Measurements from ENCODE around the gene RFFL.
"Not testable (repeated sequence)": the region's sequence is repeated elsewhere in the genome, so short reads cannot be mapped to it uniquely, and the experiment has no call there.

RFFL gene

DNA sequence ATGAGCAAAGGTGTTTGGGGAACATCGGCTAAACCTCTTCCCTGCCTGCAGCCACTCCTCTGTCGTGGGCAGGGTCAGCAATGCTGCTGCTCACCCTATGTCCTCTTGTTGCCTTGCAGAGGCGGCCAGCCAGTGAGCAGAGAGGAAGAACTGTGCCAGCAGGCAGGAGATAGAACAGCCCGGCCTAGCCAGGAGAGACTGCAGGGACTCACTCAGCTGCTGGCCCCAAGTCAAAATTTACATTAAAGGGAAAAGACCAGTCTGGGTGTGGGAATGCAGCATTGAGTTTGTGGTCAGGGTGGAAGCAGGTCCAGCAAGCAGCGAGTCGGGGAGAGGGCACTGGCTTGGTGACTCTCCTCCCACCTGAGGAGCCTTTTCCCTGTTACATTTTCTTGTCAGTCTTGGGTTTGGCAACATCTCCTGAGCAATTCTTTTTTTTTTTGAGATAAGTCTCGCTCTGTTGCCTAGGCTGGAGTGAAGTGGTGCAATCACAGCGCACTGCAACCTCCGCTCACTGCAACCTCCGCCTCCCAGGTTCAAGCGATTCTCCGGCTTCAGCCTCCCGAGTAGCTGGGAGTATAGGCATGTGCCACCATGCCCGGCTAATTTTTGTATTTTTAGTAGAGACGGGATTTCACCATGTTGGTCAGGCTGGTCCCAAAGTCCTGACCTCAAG, 60.5 kb downstream of the RFFL start:
- no peak for DNase-seq

DNA sequence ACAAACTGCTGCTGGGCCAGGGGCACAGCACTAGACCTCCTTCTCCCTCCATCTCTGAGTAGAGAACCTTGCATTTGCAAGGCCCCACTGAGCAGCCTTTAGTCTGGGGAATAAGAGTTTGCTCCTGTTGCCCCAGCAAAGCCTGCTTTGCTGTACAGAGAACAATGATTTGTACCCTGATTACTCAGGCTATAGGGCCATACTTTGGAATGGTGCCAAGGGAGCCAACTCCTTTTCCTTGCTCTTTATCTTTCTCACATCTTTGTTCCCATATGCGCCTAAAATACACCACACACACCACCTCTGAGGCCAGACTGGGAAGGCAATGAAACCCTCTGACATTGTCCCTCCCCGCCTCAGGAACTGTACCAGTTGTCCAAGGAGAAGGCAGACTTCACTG, 62.0 kb downstream of the RFFL start:
- DNase-seq, result no peak

DNA sequence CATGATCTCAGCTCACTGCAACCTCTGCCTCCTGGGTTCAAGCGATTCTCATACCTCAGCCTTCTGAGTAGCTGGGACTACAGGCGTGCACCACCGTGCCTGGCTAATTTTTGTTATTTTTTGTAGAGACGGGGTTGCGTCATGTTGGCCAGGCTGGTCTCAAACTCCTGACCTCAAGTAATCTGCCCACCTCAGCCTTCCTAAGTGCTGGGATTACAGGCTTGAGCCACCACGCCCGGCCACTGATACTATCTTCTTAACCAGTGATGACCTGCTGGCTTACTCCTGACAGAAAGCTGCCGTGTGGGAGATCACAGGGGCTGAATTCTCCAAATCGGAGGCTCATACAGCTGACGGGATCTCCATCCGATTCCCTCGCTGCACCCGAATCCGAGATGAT, 62.5 kb downstream of the RFFL start:
- not testable (repeated sequence) for DNase-seq

GRCh38 chr17:34999456-34999855, 64.1 kb downstream of the RFFL start:
- DNase-seq, result peak; percentile 23 to 73

DNA sequence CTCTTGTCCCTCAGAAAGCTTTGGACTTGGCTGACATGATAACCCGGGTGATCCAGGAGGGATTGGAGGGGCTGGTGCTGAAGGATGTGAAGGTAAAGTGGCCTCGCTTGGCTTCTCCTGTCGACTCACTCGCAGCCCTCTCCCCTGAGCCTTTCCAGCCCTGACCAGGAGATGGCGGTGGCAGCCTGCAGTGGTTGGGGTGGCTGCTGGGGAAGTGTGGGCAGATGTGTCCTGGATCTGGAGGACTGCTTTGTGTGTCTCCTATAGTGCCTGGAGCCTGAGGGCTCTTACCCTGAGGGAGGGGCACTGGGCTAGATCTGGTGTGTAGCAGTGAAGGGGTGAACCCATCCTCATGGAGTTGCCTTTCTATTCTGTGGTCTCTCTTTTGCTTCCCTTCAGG, 65.3 kb downstream of the RFFL start:
- DNase-seq, result peak; percentile 0 to 58

- no peak for DNase-seq
Observed at GRCh38 chr17:34997355-34997862, 66.1 kb downstream of the RFFL start.

GRCh38 chr17:34996422-34997285, 66.9 kb downstream of the RFFL start:
- peak in 1 of 2 experiments; percentile 36 for DNase-seq

DNA sequence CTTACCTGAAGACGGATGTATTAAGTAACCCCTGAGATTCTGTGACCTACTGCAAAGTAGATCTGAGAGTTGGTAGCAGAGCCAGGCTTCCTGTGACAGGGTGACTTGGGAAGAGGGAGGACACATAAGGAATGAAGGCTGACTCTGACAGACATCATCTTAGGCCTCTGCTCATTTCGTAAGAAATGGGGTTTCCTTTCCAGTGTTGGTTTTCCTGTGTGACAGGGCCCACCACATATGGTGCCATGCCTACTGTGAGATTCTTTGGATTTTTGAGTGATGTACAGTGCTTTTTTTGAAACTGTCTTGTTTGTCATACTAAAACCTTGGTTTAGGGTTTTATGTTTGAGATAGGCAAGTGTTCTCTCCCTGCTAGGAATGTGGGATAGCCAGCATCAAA, 70.5 kb downstream of the RFFL start:
- DNase-seq, result no peak

DNA sequence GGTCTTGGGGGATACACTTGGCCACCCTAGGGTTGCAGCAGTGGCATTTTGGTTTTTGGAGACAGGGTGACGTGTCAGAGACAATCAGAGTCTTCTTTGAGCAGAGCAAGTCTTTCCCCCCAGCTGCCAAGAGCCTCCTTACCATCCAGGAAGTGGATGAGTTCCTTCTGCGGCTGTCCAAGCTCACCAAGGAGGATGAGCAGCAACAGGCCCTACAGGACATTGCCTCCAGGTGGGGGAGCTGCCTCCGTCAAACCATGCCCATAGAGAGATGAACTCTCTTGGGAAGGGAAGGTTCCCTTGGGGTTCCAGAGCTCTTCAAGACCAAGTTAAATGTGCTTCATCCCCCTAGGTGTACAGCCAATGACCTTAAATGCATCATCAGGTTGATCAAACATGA, 71.9 kb downstream of the RFFL start:
- DNase-seq, result no peak

DNA sequence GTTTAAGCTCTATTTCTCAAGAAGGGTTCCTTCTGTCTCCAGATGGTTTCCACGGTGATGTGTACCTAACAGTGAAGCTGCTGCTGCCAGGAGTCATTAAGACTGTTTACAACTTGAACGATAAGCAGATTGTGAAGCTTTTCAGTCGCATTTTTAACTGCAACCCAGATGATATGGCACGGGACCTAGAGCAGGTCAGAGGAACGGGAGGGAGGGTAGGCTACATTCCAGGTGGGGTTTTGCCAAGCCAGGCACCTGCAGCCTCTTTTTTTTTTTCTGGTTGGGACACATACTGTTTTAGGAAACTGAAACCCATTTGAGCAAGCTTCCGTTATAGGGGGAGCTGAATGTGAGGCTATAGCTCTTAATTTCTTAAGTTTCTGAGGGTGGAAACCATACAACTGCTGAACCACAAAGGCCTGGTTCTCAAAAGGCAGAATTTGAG, 72.6 kb downstream of the RFFL start:
- no peak for DNase-seq

DNA sequence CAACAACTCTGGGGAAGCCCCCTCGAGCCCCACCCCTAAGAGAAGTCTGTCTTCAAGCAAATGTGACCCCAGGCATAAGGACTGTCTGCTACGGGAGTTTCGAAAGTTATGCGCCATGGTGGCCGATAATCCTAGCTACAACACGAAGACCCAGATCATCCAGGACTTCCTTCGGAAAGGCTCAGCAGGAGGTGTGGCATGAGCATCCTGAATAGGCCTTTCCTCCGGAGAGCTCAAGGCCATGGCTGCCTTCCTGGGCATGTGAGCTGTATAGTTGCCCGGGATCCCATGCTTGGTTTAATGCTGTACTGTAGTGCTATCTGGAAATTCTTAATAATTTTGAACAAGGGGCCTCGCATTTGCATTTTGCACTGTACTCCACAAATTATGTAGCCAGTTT, 74.0 kb downstream of the RFFL start:
- no peak for DNase-seq

GRCh38 chr17:34988644-34989043, 74.9 kb downstream of the RFFL start:
- no peak for DNase-seq

DNA sequence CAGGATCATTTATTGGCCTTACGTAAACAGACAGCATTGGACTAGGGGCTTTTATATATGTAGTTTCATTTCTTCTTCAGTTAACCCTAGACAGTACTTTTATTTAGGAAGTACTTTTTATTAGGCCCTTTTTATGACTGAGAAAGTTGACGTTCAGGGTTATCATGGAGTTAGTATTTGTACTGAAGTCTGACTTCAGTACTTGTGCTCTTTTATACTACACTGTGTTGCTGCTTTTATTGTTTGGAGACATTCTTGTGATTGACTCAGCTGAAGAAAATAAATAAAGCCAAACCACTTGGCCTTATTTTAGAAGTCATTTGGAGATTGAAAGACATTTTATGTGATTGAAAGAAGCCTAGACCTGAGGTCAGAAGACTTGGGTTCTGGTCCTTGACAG, 76.3 kb downstream of the RFFL start:
- no peak for DNase-seq

DNA sequence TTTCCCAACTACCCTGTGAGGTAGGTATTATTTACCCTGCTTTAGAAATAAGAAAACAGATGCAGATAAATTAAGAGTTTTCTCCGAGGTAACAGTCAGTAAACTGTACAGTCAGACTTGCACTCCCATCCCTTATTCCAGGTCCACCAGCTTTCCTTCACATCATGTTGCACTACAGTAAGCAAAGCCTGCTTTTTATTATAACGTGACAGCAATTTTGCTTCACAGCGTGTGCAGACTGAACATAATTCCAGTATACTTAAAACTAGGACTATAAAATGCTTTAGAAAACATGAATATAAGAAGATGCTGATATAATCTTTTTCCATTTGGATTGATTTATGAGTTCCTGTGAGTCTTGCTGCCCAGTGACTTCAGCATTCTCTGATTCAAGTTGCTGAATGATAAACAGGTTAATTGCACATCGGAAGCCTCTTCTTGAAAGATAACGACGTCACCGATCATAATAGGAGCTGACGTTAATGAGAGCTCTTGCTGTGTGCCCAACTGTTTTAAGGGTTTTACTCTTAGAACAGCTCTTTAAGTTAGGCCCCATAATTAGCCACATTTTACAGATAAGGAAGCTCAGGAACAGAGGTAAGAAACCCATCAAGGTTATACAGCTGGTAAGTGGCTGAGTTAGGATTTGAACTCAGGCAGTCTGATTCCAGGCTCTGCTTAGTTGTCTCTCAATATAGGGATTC, 81.8 kb downstream of the RFFL start:
- no peak for DNase-seq

DNA sequence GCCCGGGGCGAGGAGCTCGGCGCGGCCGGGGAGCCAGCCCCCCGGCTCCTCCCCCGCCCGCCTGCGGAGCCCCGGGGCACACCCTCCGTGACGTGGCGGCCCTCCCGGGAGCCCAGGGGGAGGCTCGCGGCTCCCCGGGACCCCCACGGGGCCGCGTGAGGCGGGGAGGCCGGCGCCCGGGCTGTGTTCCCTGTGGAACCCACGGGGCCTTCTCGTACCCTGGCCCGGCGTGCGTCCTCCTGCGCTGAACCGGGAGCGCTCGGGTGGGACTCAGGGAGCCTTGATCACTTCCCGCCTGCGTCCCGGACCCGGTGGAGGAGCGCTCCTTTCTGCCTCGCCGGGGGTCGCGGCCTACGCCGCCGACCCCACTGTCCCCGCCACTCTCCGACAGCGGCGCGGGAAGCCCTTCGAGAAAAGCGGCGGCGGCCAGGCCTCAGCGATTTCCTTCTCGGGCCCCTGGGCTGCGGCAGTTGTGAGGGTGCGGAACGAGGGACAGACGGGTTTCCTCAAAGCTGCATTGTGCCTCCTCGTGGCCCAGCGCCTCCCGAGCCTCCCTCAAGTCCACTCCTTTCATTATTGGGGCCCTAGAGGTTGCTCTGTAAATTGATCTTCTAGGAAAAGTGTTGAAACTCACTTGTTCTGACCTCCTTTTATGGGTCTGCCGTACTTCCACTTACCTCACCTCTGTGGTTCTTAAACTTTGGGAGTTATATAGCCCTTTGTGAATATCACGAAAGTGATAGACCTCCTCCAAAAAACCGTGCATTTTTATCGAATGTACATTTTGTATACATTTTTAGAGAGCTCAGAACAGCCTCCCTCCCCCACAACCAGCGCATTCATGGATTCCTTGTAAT, 82.6 kb downstream of the RFFL start:
- peak; percentile 43 to 62 for DNase-seq

- DNase-seq, result peak; percentile 80 to 92
Observed at GRCh38 chr17:34980353-34980680, 83.2 kb downstream of the RFFL start, which contains the start of gene LIG3. Gene LIG3 (plus strand): TSS chr17:34980512. CDS start chr17:34983006, 2,494 bp downstream.

- no peak for DNase-seq
Observed at GRCh38 chr17:34979650-34980352, 83.7 kb downstream of the RFFL start.

DNA sequence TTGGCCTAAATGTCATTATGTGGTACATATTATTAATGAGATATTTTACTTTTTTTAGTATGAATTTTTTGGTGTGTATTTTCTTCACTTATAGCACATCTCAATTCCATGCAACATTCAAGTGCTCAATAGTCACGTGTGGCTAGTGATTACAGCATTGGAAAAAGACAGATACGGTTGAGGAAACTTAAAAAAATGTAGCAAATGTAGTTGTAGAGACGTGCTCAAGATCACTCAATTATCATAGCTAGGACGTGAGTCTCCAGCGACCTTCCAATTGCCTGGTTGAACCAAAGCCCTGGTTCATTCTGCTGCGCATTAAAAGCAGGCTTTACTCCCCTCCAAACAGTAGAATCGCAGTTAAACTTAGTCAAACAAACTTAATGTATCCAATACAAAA, 84.4 kb downstream of the RFFL start:
- no peak for DNase-seq

DNA sequence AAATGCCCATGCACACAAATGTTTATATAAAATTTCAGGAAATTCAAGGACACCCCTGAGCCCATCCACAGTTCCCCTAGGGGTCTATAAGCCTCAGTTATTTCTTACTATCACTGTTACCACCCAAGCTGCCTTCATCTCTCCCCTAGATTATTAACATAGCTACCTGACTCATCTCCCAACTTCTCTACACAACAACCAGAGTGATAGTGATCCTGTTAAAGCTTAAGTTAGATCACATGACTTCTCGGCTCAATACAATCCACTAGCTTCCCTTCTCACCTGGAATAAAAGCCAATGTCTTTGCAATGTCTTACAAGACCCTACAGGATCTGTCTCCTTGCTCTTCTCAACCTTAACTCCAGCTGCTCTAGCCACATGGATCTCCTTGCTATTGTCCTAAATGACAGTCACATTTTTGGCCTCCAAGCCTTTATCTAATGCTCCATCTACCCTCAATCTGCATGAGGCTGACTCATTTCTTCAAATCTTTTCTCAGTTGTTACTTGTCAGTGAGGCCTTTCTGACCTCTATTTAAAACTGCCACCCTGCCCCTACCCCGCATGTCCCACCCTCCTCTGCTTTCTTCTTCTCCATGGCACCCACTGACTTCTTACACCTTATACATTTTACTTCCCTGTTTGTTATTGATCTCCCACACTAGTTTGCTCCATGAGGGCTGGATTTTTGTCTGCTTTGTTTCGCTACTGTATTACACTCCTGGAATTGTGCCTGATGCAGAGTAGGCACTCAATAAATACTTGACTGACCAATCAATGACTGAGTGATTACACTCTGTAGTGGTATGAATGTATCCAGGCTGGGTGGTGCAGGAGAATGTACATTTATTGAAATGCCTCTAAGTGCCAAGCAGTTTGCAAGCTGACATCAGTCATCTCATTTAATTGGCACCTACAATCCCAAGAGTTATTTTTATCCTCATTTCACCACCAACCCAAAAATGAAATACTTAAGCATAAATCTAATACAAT, 88.4 kb downstream of the RFFL start:
- no peak for DNase-seq

DNA sequence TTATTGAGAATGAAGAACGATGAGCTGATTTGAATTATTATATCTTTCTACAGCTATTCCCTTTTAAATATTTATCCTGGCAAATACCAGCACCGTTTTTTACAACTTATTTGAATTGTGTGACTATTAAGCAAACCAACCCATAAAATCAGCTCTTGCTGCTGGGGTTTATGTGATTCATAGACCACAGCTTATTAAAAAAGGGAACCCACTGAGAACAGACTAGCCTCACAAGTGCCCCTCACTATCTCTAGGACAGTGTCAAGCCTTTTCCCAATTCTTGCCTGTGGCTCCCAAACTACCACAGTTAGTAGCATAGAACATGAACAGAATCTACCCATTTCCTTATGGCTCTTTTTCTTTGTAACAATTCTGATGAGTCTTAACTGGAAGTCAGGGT, 89.3 kb downstream of the RFFL start:
- no peak for DNase-seq
